SK-N-MC (cell line): ENCODE measurements around the gene ATF7IP.

Source experiments
- DNase-seq: peaks from one replicate; pipeline ENCODE4 v3.0.0-alpha.2; 2011; ENCODE audit warnings: low read depth, low spot score
- H3K27ac ChIP-seq: fragments of 200-600 bp; sonication (generic); 2 replicates; pipeline ENCODE4 v1.5.1; 2016; ENCODE audit warnings: mixed run types
- H3K36me3 ChIP-seq: fragments of 200-600 bp; sonication (generic); 2 replicates; pipeline ENCODE4 v1.6.1; 2017; ENCODE audit warnings: antibody characterized with exemption, low read length, mixed read lengths; ENCODE audit not compliant: insufficient read depth
- H3K4me3 ChIP-seq: fragments of 200-600 bp; sonication (generic); 2 replicates; pipeline ENCODE4 v1.5.1; 2016
- H3K9ac ChIP-seq: fragments of 200-600 bp; sonication (generic); 2 replicates; pipeline ENCODE4 v1.8.0; 2017; ENCODE audit warnings: mixed run types, mixed read lengths; ENCODE audit not compliant: insufficient read length
- H3K9me3 ChIP-seq: fragments of 200-600 bp; sonication (generic); 2 replicates; pipeline ENCODE4 v1.6.1; 2017; ENCODE audit warnings: low read depth, mild to moderate bottlenecking, antibody characterized with exemption, low read length, moderate library complexity, mixed read lengths
- EZH2 ChIP-seq: fragments of 200-600 bp; sonication (generic); IDR thresholded peaks from one replicate; pipeline ENCODE4 v1.6.1; 2017; ENCODE audit warnings: antibody characterized with exemption
- FOXP2 ChIP-seq: optimal IDR thresholded peaks from 2 replicates; pipeline ENCODE3; 2011; ENCODE audit warnings: mild to moderate bottlenecking, moderate library complexity; ENCODE audit not compliant: insufficient read depth; ENCODE audit errors: extremely low read length, control extremely low read depth
- POLR2AphosphoS5 ChIP-seq: IDR thresholded peaks from 2 replicates; pipeline ENCODE4 v1.6.1; 2012; ENCODE audit warnings: mild to moderate bottlenecking, low read depth, low read length, borderline replicate concordance

Gene ATF7IP

GRCh38 chr12:14548609-14549008 lies 183.1 kb downstream of the ATF7IP start:
- no peak overlapping the region for H3K4me3 ChIP-seq
- TF ChIP-seq POLR2AphosphoS5 (no peak), FOXP2 (no peak), EZH2 (no peak)
- DNase-seq, result no peak
- H3K9ac ChIP-seq, result no peak overlapping the region
- H3K27ac ChIP-seq, result no peak overlapping the region
- H3K9me3 ChIP-seq, result no peaks in the 10 kb centered on the region
- H3K36me3 ChIP-seq, result no peaks in the 10 kb centered on the region
